Stimulated activated CD8-positive, alpha-beta memory T cell treated with anti-CD3 and anti-CD28 coated beads, Interleukin-15, amount 100 ng/mL, for 24 hours (primary cell): ENCODE measurements around the gene ONECUT1.

Experiments used
- DNase-seq: peaks from one replicate; pipeline ENCODE4 v3.0.0-alpha.2; 2020; ENCODE audit warnings: low read depth

The ONECUT1 gene

GRCh38 chr15:52731732-52732470 is 58.2 kb downstream of the ONECUT1 start:
- no peak for DNase-seq

- no peak for DNase-seq
Measured at GRCh38 chr15:52731004-52731403, 59.1 kb downstream of the ONECUT1 start.

- DNase-seq, result no peak
Measured at GRCh38 chr15:52730594-52730993, 59.5 kb downstream of the ONECUT1 start.

DNA sequence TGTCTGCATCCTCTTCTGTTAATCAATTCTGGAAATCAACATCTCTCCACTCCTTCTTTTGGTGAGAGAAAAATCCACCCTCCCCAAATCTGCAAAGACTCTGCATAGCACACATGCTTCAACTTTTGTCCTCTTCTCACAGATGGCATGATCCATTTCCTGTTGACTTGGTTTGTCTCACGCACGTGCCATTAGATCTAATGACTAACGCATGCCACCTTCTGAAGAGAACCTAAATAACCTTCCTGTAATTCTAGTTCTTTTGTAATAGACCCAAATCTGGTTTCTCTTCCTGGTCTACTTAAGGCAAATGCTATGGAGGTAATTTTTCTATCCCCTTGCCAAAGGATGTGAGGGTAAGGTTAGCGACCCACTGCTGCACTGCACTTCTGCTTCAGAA is 60.0 kb downstream of the ONECUT1 start:
- no peak for DNase-seq

- DNase-seq, result no peak
Measured at GRCh38 chr15:52728899-52729298, 61.2 kb downstream of the ONECUT1 start.

GRCh38 chr15:52727815-52728214 is 62.3 kb downstream of the ONECUT1 start:
- no peak for DNase-seq

- DNase-seq, result no peak
Measured at GRCh38 chr15:52726195-52726594, 63.9 kb downstream of the ONECUT1 start.

- no peak for DNase-seq
Measured at GRCh38 chr15:52718551-52718950, 71.6 kb downstream of the ONECUT1 start.

DNA sequence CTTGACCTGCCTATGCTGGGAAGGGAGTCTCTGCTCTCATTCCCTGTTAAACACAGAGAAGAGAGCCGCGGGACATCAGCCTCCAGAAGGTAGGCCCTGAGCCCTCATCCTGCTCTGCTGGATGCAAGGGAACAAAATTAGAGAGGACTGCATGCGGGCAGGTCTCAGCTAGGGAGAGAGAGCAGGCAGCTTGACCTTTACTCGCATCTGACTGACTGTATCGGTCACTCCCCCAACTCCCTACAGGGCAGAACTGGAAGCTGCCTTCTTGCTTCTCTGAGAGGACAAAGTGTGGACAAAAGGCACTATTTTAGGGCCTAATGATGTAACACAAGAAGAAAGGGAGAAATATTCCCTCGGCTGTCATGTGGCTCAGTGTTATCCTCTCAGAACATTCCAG is 72.2 kb downstream of the ONECUT1 start:
- DNase-seq, result no peak

DNA sequence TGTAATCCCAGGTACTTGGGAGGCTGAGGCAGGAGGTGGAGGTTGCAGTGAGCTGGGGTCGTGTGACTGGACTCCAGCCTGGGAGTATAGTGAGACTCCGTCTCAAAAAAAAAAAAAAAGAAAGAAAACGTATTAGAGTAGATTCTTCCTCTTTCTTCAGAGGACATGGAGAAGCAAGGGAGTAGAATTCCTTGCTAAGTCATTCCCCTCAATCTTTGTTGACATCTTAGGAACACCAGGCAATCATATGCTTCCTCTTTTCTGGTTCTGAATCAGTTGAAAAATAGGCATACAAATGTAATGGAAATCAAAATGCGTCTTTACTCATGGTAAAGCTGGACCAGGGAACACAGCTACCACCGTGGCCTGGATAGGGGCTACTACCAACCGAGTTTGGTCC is 72.7 kb downstream of the ONECUT1 start:
- no peak for DNase-seq

GRCh38 chr15:52716536-52716935 is 73.6 kb downstream of the ONECUT1 start:
- DNase-seq, result no peak

- DNase-seq, result no peak
Measured at GRCh38 chr15:52715411-52715810, 74.7 kb downstream of the ONECUT1 start.

DNA sequence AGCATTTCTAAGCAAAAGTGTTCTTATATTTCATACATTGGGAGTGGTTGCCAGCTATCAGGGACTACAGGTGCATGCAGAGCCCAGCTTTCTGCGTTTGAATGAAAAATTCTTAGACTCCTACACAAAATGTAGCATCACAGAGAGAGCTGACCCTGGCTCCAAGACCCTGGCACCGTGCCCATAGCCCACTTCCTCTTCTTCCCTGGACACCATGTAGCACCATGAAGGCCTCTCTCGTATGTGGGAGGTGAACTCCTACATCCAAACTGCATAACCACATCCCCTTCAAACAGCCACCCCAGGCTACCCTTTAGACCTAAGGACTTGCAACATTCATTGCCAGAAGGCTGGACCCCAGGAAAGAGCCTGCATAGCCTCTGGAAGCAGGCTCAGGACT is 75.2 kb downstream of the ONECUT1 start:
- DNase-seq, result no peak

GRCh38 chr15:52710708-52711389 is 79.3 kb downstream of the ONECUT1 start:
- DNase-seq, result no peak

- no peak for DNase-seq
Measured at GRCh38 chr15:52710050-52710707, 80.0 kb downstream of the ONECUT1 start.

GRCh38 chr15:52709187-52709981 is 80.8 kb downstream of the ONECUT1 start:
- no peak for DNase-seq
